ENCODE data around the gene RBM19. TPM values are rescaled to one million over a fixed set of nuclear protein-coding genes. Genes with fewer than 3 reads are reported as not detected.

RBM19 gene
- polyA plus RNA-seq, 2 of the 4 experiments (the other 2 are of a cell fraction): 16.0 to 18.6 TPM

DNA sequence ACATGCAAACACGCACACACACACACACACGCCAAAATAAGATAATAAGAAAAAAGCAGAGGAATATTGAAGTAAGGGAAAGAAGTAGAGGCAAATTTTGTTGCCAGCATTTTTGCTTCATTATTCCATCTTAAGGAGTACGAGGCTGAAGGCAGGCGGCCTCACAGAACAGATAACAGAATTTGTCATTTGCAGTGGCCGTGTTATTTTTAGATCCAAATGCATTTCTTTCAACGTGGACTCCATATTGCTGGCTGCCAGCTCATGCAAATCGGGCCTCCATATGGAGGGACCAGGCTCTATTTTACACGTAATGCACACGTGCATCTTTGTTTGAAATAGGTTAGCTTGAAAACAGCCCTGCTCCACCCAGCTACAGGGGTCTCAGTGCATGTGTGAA, 172.9 kb downstream of the RBM19 start:
- WGBS (ENCODE audit: missing lambda C conversion rate): 57% methylated on average over 9 of the region's 9 CpGs
- ChIA-PET CTCF (no interaction called here), POLR2A (no interaction called here)
- Histone ChIP-seq H3K4me3 (no peak overlapping the region), H3K4me1 (0 out of 3 replicates have a peak, but pooled peaks cover 2% of the 10 kb centered on the region), H3K9me3 (0 out of 3 replicates have a peak, but pooled peaks cover 4% of the 10 kb centered on the region), H3K4me2 (no peak overlapping the region), H3K27ac (no peak overlapping the region)
- ATAC-seq: no peak
- no peak for TF ChIP-seq HOXB5 (CRISPR knock-in tag; IDR thresholded peaks at IDR 0.05)
- TF ChIP-seq ZFP36 (IDR thresholded peaks at IDR 0.05; ENCODE audit: borderline replicate concordance, partially characterized antibody): no peak
- TF ChIP-seq EHMT2 (IDR thresholded peaks at IDR 0.05; ENCODE audit: low read depth): no peak
- no peak for TF ChIP-seq FOSB (CRISPR knock-in tag; IDR thresholded peaks at IDR 0.05)
- no peak for TF ChIP-seq JUN (IDR thresholded peaks at IDR 0.05)
- no peak for TF ChIP-seq POLR2A (IDR thresholded peaks at IDR 0.05; ENCODE audit: low read length)
- no peak for TF ChIP-seq TP53 (CRISPR knock-in tag; IDR thresholded peaks at IDR 0.05)
- TF ChIP-seq, protein P1, sequence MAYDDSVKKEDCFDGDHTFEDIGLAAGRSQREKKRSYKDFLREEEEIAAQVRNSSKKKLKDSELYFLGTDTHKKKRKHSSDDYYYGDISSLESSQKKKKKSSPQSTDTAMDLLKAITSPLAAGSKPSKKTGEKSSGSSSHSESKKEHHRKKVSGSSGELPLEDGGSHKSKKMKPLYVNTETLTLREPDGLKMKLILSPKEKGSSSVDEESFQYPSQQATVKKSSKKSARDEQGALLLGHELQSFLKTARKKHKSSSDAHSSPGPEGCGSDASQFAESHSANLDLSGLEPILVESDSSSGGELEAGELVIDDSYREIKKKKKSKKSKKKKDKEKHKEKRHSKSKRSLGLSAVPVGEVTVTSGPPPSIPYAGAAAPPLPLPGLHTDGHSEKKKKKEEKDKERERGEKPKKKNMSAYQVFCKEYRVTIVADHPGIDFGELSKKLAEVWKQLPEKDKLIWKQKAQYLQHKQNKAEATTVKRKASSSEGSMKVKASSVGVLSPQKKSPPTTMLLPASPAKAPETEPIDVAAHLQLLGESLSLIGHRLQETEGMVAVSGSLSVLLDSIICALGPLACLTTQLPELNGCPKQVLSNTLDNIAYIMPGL (CRISPR knock-in tag; IDR thresholded peaks at IDR 0.05; ENCODE audit: borderline replicate concordance): no peak
- TF ChIP-seq RFX5 (IDR thresholded peaks at IDR 0.05): no peak
- FAIRE-seq: no peak
- no peak for DNase-seq (ENCODE audit: low read depth in 1 of 2, low spot score in 1 of 2)

DNA sequence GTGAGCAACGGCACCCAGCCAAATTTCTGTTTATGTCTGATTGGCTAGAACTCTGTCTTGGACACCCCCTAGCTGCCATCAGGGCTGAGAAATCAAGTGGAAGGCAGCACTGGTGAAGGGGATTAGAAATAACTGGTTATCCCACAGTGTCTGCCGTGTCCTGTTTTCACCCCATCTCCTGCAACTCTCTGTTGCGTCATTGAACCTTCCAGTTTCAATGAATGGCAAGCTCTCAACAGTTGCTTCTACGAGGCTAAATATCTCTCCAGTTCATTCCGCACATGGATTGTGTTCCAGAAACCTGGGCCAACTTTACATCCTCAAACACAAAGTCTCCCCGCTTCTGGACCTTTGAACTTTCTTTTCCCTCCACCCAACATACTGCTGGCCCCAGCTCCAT, 173.7 kb downstream of the RBM19 start:
- ATAC-seq: no peak
- TF ChIP-seq GATA3 (IDR thresholded peaks at IDR 0.05; ENCODE audit: borderline replicate concordance) (no peak), ZFP36 (IDR thresholded peaks at IDR 0.05; ENCODE audit: borderline replicate concordance, partially characterized antibody) (no peak), FOSL2 (IDR thresholded peaks at IDR 0.05) (no peak), FOSL2 (CRISPR knock-in tag; IDR thresholded peaks at IDR 0.05) (no peak), RCOR1 (IDR thresholded peaks at IDR 0.05; ENCODE audit: low read depth, low read length) (no peak), KDM5A (IDR thresholded peaks at IDR 0.05) (no peak), ESRRA (IDR thresholded peaks at IDR 0.05; ENCODE audit: borderline replicate concordance, low read length) (no peak), CBX2 (IDR thresholded peaks at IDR 0.05; ENCODE audit: borderline replicate concordance, low read depth) (no peak), CHD2 (IDR thresholded peaks at IDR 0.05; ENCODE audit: low read length, partially characterized antibody) (no peak), RAD21 (conservative IDR thresholded peaks at IDR 0.05 in 1 of 2, IDR thresholded peaks at IDR 0.05 in 1 of 2) (no peak), ZC3H11A (IDR thresholded peaks at IDR 0.05) (no peak), HOXB13 (CRISPR knock-in tag; IDR thresholded peaks at IDR 0.05; ENCODE audit: low read depth) (no peak), EP300 (IDR thresholded peaks at IDR 0.05) (no peak), FOSB (CRISPR knock-in tag; IDR thresholded peaks at IDR 0.05) (no peak), EHF (CRISPR knock-in tag; IDR thresholded peaks at IDR 0.05) (no peak)
- TF ChIP-seq, protein P2, sequence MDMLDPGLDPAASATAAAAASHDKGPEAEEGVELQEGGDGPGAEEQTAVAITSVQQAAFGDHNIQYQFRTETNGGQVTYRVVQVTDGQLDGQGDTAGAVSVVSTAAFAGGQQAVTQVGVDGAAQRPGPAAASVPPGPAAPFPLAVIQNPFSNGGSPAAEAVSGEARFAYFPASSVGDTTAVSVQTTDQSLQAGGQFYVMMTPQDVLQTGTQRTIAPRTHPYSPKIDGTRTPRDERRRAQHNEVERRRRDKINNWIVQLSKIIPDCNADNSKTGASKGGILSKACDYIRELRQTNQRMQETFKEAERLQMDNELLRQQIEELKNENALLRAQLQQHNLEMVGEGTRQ (IDR thresholded peaks at IDR 0.05): no peak
- TF ChIP-seq, protein P3, sequence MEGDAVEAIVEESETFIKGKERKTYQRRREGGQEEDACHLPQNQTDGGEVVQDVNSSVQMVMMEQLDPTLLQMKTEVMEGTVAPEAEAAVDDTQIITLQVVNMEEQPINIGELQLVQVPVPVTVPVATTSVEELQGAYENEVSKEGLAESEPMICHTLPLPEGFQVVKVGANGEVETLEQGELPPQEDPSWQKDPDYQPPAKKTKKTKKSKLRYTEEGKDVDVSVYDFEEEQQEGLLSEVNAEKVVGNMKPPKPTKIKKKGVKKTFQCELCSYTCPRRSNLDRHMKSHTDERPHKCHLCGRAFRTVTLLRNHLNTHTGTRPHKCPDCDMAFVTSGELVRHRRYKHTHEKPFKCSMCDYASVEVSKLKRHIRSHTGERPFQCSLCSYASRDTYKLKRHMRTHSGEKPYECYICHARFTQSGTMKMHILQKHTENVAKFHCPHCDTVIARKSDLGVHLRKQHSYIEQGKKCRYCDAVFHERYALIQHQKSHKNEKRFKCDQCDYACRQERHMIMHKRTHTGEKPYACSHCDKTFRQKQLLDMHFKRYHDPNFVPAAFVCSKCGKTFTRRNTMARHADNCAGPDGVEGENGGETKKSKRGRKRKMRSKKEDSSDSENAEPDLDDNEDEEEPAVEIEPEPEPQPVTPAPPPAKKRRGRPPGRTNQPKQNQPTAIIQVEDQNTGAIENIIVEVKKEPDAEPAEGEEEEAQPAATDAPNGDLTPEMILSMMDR (IDR thresholded peaks at IDR 0.05): no peak
- H3K27ac ChIP-seq: no peak overlapping the region
- no peak overlapping the region for H3K4me3 ChIP-seq
- 64% methylated on average over 6 of the region's 6 CpGs for WGBS (ENCODE audit: missing lambda C conversion rate)
- FAIRE-seq: no peak
- H3K9me3 ChIP-seq: 0 out of 3 replicates have a peak, but pooled peaks cover 4% of the 10 kb centered on the region
- CTCF ChIA-PET: no interaction called here
- DNase-seq (ENCODE audit: low read depth in 1 of 2, low spot score in 1 of 2): no peak
- H3K4me2 ChIP-seq: no peak overlapping the region
- 0 out of 3 replicates have a peak, but pooled peaks cover 2% of the 10 kb centered on the region for H3K4me1 ChIP-seq
- POLR2A ChIA-PET: interaction anchor here (0.7 kb wide), 1 partner anchor 315 kb away, joined by 4 read pairs; no protein-coding TSS in a partner anchor

Data from A549 (cell line).